Measurements from ENCODE around the gene DVL1. TPM values are rescaled to one million over a fixed set of nuclear protein-coding genes. Genes with fewer than 3 reads are reported as not detected.

DVL1 gene
- total RNA-seq, 1 donor from 2014 or later: 66.0 TPM

DNA sequence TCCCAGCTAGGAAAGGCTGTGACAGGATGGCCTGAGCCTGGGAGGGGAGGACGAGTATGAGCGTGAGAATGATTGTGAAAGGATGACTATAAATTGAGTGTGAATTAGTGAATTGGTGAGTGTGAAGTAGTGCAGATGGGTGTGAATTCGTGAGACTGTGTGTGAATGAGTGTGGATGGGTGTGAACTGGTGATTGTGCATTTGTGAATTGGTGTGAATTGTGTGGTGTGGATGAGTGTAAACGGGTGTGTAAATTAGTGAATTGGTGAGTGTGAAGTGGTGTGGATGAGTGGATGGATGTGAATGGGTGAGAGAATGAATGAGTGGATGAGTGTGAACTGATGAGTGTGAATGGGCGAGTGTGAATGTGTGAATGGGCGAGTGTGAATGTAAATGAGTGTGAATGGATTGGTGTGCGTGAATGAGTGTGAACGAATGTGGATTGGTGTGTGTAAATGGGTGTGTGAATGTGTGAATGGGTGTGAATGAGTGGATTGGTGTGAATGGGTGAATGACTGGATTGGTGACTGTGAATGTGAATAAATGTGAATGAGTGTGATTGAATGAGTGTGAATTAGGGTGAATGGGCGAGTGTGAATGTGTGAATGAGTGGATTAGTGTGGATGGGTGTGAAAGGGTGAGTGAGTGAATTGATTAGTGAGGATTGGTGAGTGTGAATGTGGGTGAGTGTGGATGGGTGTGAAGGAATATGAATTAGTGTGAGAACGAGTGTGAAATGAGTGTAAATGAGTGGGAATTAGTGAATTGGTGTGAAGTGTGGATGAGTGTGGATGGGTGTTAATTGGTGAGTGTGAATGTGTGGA, 16.9 kb upstream of the DVL1 start:
- no peak for ATAC-seq
- TF ChIP-seq, protein P1, sequence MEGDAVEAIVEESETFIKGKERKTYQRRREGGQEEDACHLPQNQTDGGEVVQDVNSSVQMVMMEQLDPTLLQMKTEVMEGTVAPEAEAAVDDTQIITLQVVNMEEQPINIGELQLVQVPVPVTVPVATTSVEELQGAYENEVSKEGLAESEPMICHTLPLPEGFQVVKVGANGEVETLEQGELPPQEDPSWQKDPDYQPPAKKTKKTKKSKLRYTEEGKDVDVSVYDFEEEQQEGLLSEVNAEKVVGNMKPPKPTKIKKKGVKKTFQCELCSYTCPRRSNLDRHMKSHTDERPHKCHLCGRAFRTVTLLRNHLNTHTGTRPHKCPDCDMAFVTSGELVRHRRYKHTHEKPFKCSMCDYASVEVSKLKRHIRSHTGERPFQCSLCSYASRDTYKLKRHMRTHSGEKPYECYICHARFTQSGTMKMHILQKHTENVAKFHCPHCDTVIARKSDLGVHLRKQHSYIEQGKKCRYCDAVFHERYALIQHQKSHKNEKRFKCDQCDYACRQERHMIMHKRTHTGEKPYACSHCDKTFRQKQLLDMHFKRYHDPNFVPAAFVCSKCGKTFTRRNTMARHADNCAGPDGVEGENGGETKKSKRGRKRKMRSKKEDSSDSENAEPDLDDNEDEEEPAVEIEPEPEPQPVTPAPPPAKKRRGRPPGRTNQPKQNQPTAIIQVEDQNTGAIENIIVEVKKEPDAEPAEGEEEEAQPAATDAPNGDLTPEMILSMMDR (IDR thresholded peaks at IDR 0.05): no peak
- Histone ChIP-seq H3K4me1 (peaks cover 9% of the 10 kb centered on the region), H3K36me3 (no peaks in the 10 kb centered on the region), H3K27ac (no peak overlapping the region), H3K9me3 (no peaks in the 10 kb centered on the region), H3K27me3 (no peaks in the 10 kb centered on the region), H3K4me3 (no peak overlapping the region)
- intact Hi-C loops (cut with DNase I): no loop called here
- no peak for DNase-seq

DNA sequence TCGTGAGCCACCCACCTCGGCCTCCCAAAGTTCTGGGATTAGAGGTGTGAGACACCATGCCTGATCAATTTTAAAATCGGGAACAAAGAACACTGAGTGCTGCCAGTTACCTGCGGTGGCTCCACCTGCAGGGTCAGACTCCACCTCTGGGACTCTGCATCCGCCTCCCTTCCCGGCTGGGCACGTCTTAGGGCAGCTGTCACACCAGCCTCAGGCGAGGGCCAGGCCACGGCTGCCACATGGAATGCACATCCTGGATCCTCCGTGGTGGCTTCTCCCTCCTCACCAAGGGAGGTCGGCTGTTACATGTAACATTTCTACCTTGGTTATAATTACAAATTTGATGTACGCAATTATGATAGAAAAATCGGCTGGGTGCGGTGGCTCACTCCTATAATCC, 15.0 kb upstream of the DVL1 start:
- Histone ChIP-seq H3K4me1 (peaks cover 11% of the 10 kb centered on the region), H3K4me3 (no peak overlapping the region), H3K27me3 (no peaks in the 10 kb centered on the region), H3K36me3 (no peaks in the 10 kb centered on the region), H3K9me3 (no peaks in the 10 kb centered on the region), H3K27ac (no peak overlapping the region)
- intact Hi-C loops (cut with DNase I): no loop called here
- DNase-seq (no peak), ATAC-seq (no peak)
- TF ChIP-seq, protein P1 (IDR thresholded peaks at IDR 0.05): no peak

DNA sequence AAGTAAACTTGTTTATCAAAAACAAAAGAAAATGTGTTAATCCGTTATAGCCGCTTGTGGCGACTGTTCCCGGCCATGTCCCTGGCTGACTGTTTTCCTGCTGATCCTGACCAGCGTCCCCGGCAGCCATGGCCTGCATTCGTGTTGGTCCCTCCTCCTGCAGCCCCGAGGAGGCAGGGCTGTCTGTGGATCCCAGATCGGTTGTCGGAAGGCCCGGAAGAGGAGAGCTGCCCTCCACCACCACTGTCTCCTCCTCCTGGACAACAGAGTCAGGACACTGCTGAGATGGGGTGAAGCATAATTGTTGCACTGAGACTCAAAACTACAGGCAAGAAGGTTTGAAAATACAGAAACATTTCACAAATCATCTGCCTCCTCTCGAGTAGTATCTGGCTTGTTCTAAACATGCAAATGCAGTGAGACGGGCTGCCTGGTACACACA, 12.8 kb upstream of the DVL1 start:
- DNase-seq (no peak), ATAC-seq (no peak)
- H3K27me3 ChIP-seq: peaks cover 13% of the 10 kb centered on the region
- H3K36me3 ChIP-seq: no peaks in the 10 kb centered on the region
- intact Hi-C loops (cut with DNase I): no loop called here
- H3K27ac ChIP-seq: peak overlapping the region; percentile 68
- peaks cover 19% of the 10 kb centered on the region for H3K4me1 ChIP-seq
- no peaks in the 10 kb centered on the region for H3K9me3 ChIP-seq
- TF ChIP-seq, protein P1 (IDR thresholded peaks at IDR 0.05): no peak
- H3K4me3 ChIP-seq: no peak overlapping the region

DNA sequence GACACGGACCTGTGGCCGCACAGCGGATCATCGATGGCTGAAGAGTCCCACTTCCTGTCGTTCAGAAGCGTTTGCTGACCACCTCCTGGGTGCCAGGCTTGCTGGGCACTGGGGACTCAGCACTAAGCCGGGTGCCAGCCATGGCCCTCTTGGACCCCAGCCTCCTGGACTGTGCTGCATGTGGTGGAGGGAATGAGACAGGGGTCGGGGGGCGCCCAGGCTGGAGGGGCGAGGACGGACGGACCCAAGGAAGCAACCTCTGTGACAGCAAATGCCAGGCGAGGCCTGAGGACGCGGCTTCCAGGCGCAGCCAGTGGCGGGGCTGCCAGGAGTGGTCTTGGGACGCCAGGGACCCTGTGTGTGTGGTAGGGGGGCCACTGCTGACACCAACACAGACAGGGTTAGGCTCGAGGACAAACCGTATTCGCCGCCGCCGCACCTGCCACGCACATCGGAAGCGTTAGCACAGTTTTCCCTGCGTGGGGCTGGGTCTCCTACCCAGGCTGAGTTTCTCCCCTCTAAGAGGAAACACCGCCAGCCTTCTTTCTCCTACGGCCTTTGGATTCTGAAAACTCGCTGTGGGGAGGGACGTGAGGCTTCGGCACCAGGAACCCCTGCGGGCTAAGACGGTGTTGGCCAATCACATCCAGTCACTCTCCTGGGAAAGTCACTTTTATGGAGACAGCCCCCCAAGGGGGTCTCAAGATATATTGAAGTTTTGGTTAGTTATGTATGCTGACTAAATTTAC, 12.2 kb upstream of the DVL1 start:
- peaks cover 13% of the 10 kb centered on the region for H3K27me3 ChIP-seq
- H3K36me3 ChIP-seq: no peaks in the 10 kb centered on the region
- ATAC-seq (no peak), DNase-seq (no peak)
- peaks cover 19% of the 10 kb centered on the region for H3K4me1 ChIP-seq
- H3K9me3 ChIP-seq: no peaks in the 10 kb centered on the region
- no peak overlapping the region for H3K4me3 ChIP-seq
- intact Hi-C loops (cut with DNase I): no loop called here
- TF ChIP-seq, protein P1 (IDR thresholded peaks at IDR 0.05): no peak
- H3K27ac ChIP-seq: peak overlapping the region; percentile 68

DNA sequence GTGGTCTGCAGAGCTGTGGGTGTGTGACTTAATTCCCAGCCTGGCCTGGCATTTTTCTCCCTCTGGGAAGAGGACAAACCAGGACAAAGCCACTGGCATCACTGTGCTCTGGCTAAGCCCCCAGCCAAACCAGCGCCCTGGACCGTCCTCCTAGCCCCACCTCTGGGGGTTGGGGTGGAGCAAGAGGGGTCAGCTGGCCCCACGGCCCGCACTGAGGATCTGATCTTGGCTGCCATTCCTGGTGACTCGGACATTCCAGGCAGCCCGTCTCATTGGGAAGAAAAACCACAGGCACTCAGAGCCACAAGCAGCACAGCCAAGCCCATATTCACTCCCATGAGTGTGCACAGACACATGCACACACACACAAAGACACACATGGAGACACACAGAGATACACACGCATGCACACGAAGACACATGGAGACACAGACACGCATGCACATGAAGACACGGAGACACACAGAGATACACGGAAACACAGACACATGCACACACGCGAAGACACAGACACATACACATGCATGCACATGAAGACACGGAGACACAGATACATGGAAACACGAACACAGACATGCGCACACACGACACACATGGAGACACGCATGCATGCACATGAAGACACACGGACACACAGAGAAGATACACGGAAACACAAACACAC, 11.4 kb upstream of the DVL1 start:
- H3K4me1 ChIP-seq: peaks cover 19% of the 10 kb centered on the region
- ATAC-seq (peak; percentile 57), DNase-seq (peak; percentile 74)
- H3K27ac ChIP-seq: peak overlapping the region; percentile 81
- no peak overlapping the region for H3K4me3 ChIP-seq
- TF ChIP-seq, protein P1 (IDR thresholded peaks at IDR 0.05): no peak
- intact Hi-C loops (cut with DNase I): no loop called here
- no peaks in the 10 kb centered on the region for H3K36me3 ChIP-seq
- no peaks in the 10 kb centered on the region for H3K9me3 ChIP-seq
- peaks cover 13% of the 10 kb centered on the region for H3K27me3 ChIP-seq

All from upper lobe of right lung (tissue), 1 donor.